Mesendoderm (in vitro differentiated cells): ENCODE measurements around the gene ASB2.

Experiments used
- DNase-seq: peaks from one replicate; pipeline ENCODE4 v3.0.0; 2013
- H2AK5ac ChIP-seq: 2 replicates; pipeline ENCODE4 v1.6.1; 2013; ENCODE audit warnings: low read length, inconsistent platforms
- H2BK120ac ChIP-seq: 2 replicates; pipeline ENCODE4 v1.6.1; 2013; ENCODE audit warnings: low read depth, mild to moderate bottlenecking, low read length, moderate library complexity, mixed read lengths
- H2BK15ac ChIP-seq: replicated peaks from 2 replicates; pipeline ENCODE4 v1.6.1; 2013; ENCODE audit warnings: low read depth, mild to moderate bottlenecking, moderate library complexity
- H2BK5ac ChIP-seq: 2 replicates; pipeline ENCODE4 v1.6.1; 2013; ENCODE audit warnings: low read length, inconsistent platforms
- H3K18ac ChIP-seq: 2 replicates; pipeline ENCODE4 v1.6.1; 2013; ENCODE audit warnings: mild to moderate bottlenecking, low read length, mixed read lengths
- H3K23ac ChIP-seq: one replicate; pipeline ENCODE4 v1.6.1; 2013; ENCODE audit warnings: low read length
- H3K27ac ChIP-seq: 2 replicates; pipeline ENCODE4 v1.5.1; 2013; ENCODE audit warnings: low read depth, mild to moderate bottlenecking, inconsistent platforms, low read length, moderate library complexity
- H3K27me3 ChIP-seq: 2 replicates; pipeline ENCODE4 v1.6.1; 2013; ENCODE audit warnings: low read length, control low read depth, mild to moderate bottlenecking, inconsistent platforms; ENCODE audit not compliant: insufficient read depth, poor library complexity
- H3K36me3 ChIP-seq: 2 replicates; pipeline ENCODE4 v1.6.1; 2013; ENCODE audit warnings: low read length, inconsistent platforms; ENCODE audit not compliant: control insufficient read depth, insufficient read depth
- H3K4ac ChIP-seq: one replicate; pipeline ENCODE4 v1.6.1; 2013; ENCODE audit warnings: low read depth, mild to moderate bottlenecking, low read length, moderate library complexity
- H3K4me1 ChIP-seq: 2 replicates; pipeline ENCODE4 v1.6.1; 2013; ENCODE audit warnings: low read depth, low read length, inconsistent platforms; ENCODE audit not compliant: control insufficient read depth
- H3K4me2 ChIP-seq: 2 replicates; pipeline ENCODE4 v1.6.1; 2013; ENCODE audit warnings: low read length
- H3K4me3 ChIP-seq: 2 replicates; pipeline ENCODE4 v1.5.1; 2013; ENCODE audit warnings: mild to moderate bottlenecking, low read length
- H3K56ac ChIP-seq: one replicate; pipeline ENCODE4 v1.6.1; 2013; ENCODE audit warnings: low read length
- H3K79me1 ChIP-seq: 2 replicates; pipeline ENCODE4 v1.6.1; 2013; ENCODE audit warnings: low read length, inconsistent platforms
- H3K79me2 ChIP-seq: 2 replicates; pipeline ENCODE4 v1.6.1; 2013; ENCODE audit warnings: mild to moderate bottlenecking, low read length; ENCODE audit not compliant: control insufficient read depth, insufficient read depth
- H3K9ac ChIP-seq: 2 replicates; pipeline ENCODE4 v1.6.1; 2013; ENCODE audit warnings: low read length, inconsistent platforms
- H4K5ac ChIP-seq: one replicate; pipeline ENCODE4 v1.6.1; 2013; ENCODE audit warnings: low read length
- H4K8ac ChIP-seq: one replicate; pipeline ENCODE4 v1.6.1; 2013; ENCODE audit warnings: low read depth, mild to moderate bottlenecking, control low read depth, low read length, moderate library complexity
- WGBS: extraction: QIAGEN DNeasy Blood & Tissue Kit; methylation state at CpG from one replicate; pipeline ENCODE4 v1.1.7; 2013; ENCODE audit warnings: low lambda C conversion rate, missing lambda C conversion rate; ENCODE audit not compliant: insufficient coverage; ENCODE audit errors: extremely low coverage; 5-methylcytosine and 5-hydroxymethylcytosine counted together

The ASB2 gene

GRCh38 chr14:93944348-93945069 is 31.9 kb downstream of the ASB2 start:
- Histone ChIP-seq H3K23ac (no peak overlapping the region), H4K5ac (no peak overlapping the region), H3K4me3 (no peak overlapping the region), H3K36me3 (no peaks in the 10 kb centered on the region), H3K18ac (no peak overlapping the region), H3K79me2 (no peaks in the 10 kb centered on the region), H3K4me2 (no peak overlapping the region), H4K8ac (no peak overlapping the region), H3K27ac (no peak overlapping the region), H2BK120ac (no peak overlapping the region), H2AK5ac (no peak overlapping the region), H3K4me1 (no peaks in the 10 kb centered on the region), H3K9ac (no peak overlapping the region), H3K56ac (no peak overlapping the region), H2BK15ac (no peak overlapping the region), H3K79me1 (no peaks in the 10 kb centered on the region), H2BK5ac (no peak overlapping the region), H3K27me3 (no peaks in the 10 kb centered on the region), H3K4ac (no peak overlapping the region)
- no peak for DNase-seq
- no CpG with 5 or more reads among the region's 16 CpGs for WGBS

GRCh38 chr14:93943930-93944329 is 32.4 kb downstream of the ASB2 start:
- Histone ChIP-seq H3K56ac (no peak overlapping the region), H2AK5ac (no peak overlapping the region), H3K36me3 (no peaks in the 10 kb centered on the region), H3K79me2 (no peaks in the 10 kb centered on the region), H4K5ac (no peak overlapping the region), H3K4me1 (no peaks in the 10 kb centered on the region), H3K79me1 (no peaks in the 10 kb centered on the region), H3K27me3 (no peaks in the 10 kb centered on the region), H3K23ac (no peak overlapping the region), H4K8ac (no peak overlapping the region), H3K18ac (no peak overlapping the region), H3K4ac (no peak overlapping the region), H3K4me3 (no peak overlapping the region), H3K4me2 (no peak overlapping the region), H2BK120ac (no peak overlapping the region), H2BK5ac (no peak overlapping the region), H2BK15ac (no peak overlapping the region), H3K27ac (no peak overlapping the region), H3K9ac (no peak overlapping the region)
- no CpG with 5 or more reads among the region's 9 CpGs for WGBS
- no peak for DNase-seq

DNA sequence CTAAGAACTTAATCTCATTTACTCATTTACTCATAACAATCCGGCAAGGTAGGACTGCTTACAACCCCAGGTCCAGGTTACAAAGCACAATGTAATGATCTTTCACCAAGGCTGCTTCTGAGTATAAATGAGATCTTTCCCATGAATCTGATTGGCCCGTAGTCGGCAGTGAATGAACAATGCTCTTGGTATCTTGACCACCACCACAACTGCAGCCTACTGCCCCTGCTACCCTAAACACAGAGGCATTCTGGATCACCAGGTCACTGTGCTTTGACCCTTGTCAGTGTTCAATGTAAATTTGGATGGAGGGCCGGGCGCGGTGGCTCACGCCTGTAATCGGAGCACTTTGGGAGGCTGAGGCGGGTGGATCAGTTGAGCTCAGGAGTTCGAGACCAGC is 33.3 kb downstream of the ASB2 start:
- H3K9ac ChIP-seq: no peak overlapping the region
- no peak overlapping the region for H3K27ac ChIP-seq
- no peak overlapping the region for H2BK15ac ChIP-seq
- DNase-seq: no peak
- no CpG with 5 or more reads among the region's 10 CpGs for WGBS
- no peaks in the 10 kb centered on the region for H3K36me3 ChIP-seq
- no peak overlapping the region for H2BK120ac ChIP-seq
- H2AK5ac ChIP-seq: no peak overlapping the region
- no peak overlapping the region for H3K4me2 ChIP-seq
- H3K79me1 ChIP-seq: no peaks in the 10 kb centered on the region
- H4K5ac ChIP-seq: no peak overlapping the region
- H2BK5ac ChIP-seq: no peak overlapping the region
- peaks cover 3% of the 10 kb centered on the region for H3K27me3 ChIP-seq
- no peaks in the 10 kb centered on the region for H3K79me2 ChIP-seq
- no peak overlapping the region for H3K56ac ChIP-seq
- H3K18ac ChIP-seq: no peak overlapping the region
- H4K8ac ChIP-seq: no peak overlapping the region
- no peaks in the 10 kb centered on the region for H3K4me1 ChIP-seq
- H3K23ac ChIP-seq: no peak overlapping the region
- no peak overlapping the region for H3K4ac ChIP-seq
- H3K4me3 ChIP-seq: no peak overlapping the region

- H3K79me2 ChIP-seq: no peaks in the 10 kb centered on the region
- no CpG with 5 or more reads among the region's 16 CpGs for WGBS
- no peak for DNase-seq
These were observed 35.0 kb downstream of the ASB2 start for GRCh38 chr14:93941293-93941910.

GRCh38 chr14:93940437-93940836 is 35.9 kb downstream of the ASB2 start:
- no peaks in the 10 kb centered on the region for H3K79me1 ChIP-seq
- H3K4me2 ChIP-seq: no peak overlapping the region
- H3K23ac ChIP-seq: no peak overlapping the region
- no peak overlapping the region for H2BK120ac ChIP-seq
- H3K56ac ChIP-seq: no peak overlapping the region
- H3K4ac ChIP-seq: no peak overlapping the region
- no peak overlapping the region for H2AK5ac ChIP-seq
- no peak for DNase-seq
- no peak overlapping the region for H3K27ac ChIP-seq
- no peak overlapping the region for H2BK15ac ChIP-seq
- no peak overlapping the region for H2BK5ac ChIP-seq
- H3K4me1 ChIP-seq: no peaks in the 10 kb centered on the region
- no CpG with 5 or more reads among the region's 6 CpGs for WGBS
- no peaks in the 10 kb centered on the region for H3K79me2 ChIP-seq
- H4K8ac ChIP-seq: no peak overlapping the region
- no peak overlapping the region for H3K4me3 ChIP-seq
- no peaks in the 10 kb centered on the region for H3K36me3 ChIP-seq
- peaks cover 3% of the 10 kb centered on the region for H3K27me3 ChIP-seq
- no peak overlapping the region for H3K18ac ChIP-seq
- H4K5ac ChIP-seq: no peak overlapping the region
- H3K9ac ChIP-seq: no peak overlapping the region

More at GRCh38 chr14:93941293-93941910, 35.0 kb downstream of the ASB2 start:
- Histone ChIP-seq H3K23ac (no peak overlapping the region), H3K27me3 (peaks cover 3% of the 10 kb centered on the region), H3K18ac (no peak overlapping the region), H3K9ac (no peak overlapping the region), H3K4me2 (no peak overlapping the region), H4K8ac (no peak overlapping the region), H3K36me3 (no peaks in the 10 kb centered on the region), H2BK120ac (no peak overlapping the region), H3K56ac (no peak overlapping the region), H3K4me3 (no peak overlapping the region), H2AK5ac (no peak overlapping the region), H4K5ac (no peak overlapping the region), H2BK15ac (no peak overlapping the region), H3K4ac (no peak overlapping the region), H3K27ac (no peak overlapping the region), H2BK5ac (no peak overlapping the region), H3K79me1 (no peaks in the 10 kb centered on the region), H3K4me1 (no peaks in the 10 kb centered on the region)
